Left lung (tissue), 10 donors: ENCODE data around the gene CAPN5. TPM values are rescaled to one million over a fixed set of nuclear protein-coding genes. Genes with fewer than 3 reads are reported as not detected.
A peak's percentile ranks its signal among the peaks of the same experiment; 100 is the strongest.
"Not testable (repeated sequence)": the region's sequence is repeated elsewhere in the genome, so short reads cannot be mapped to it uniquely, and the experiment has no call there.

Experiments
- ATAC-seq: fragments of 200-7000 bp; cut with Tn5 transposase; one replicate; pipeline ENCODE4 v1.9.1; 2020; ENCODE audit warnings: moderate library complexity
- DNase-seq, 4 donors: peaks; one replicate each; pipeline ENCODE4 v3.0.0-alpha.2; 2013 to 2020
- H3K27ac ChIP-seq, 2 donors: fragments of 200-600 bp; sonication (generic) in 1 of 2; one replicate each; pipeline versions ENCODE4 v1.5.0 to v1.8.0; 2020 to 2021
- H3K27me3 ChIP-seq, 2 donors: fragments of 200-600 bp; sonication (generic) in 1 of 2; one replicate each; pipeline versions ENCODE4 v1.5.0 to v1.8.0; 2020 to 2021
- H3K36me3 ChIP-seq, 2 donors: fragments of 200-600 bp; sonication (generic) in 1 of 2; one replicate each; pipeline versions ENCODE4 v1.5.0 to v1.8.0; 2020 to 2021
- H3K4me1 ChIP-seq, 2 donors: fragments of 200-600 bp; one replicate each; pipeline ENCODE4 v1.8.0; 2021
- H3K4me3 ChIP-seq, 2 donors: fragments of 200-600 bp; sonication (generic) in 1 of 2; one replicate each; pipeline versions ENCODE4 v1.5.0 to v1.8.0; 2020 to 2021; ENCODE audit warnings: mild to moderate bottlenecking in 1 of 2
- H3K9me3 ChIP-seq, 2 donors: fragments of 200-600 bp; sonication (generic) in 1 of 2; one replicate each; pipeline versions ENCODE4 v1.5.0 to v1.8.0; 2020 to 2021
- CTCF ChIP-seq, 2 donors: fragments of 200-600 bp; sonication (generic) in 1 of 2; IDR thresholded peaks; one replicate each; pipeline versions ENCODE4 v1.5.0 to v1.8.0; 2021; ENCODE audit warnings: antibody characterized with exemption in 2 of 2
- intact Hi-C, 2 donors: fragments of 100-400 bp; cut with DNase I; formaldehyde crosslinking; loops; one replicate each; pipeline versions ENCODE4 v1.11.2 to v1.14.2; 2022
- polyA plus RNA-seq, 6 donors: library from polyadenylated mRNA; unstranded; fragments of 120-200 nt; gene quantifications; one replicate each; pipeline ENCODE4 v1.2.1, GENCODE V29; 2013; ENCODE audit not compliant: insufficient read length in 6 of 6
- total RNA-seq, 2 donors: library from RNA; stranded (reverse); fragmentation: NEBNext Ultra II Directional; extraction: Animal tissue kit (Norgen Biotek cat#: 25700); gene quantifications; one replicate each; pipeline ENCODE4 v1.2.1, GENCODE V29; 2021
- donor health status: DM: no; HTN: yes; CAD: no.
- donor health status: DM: no; HTN: no; CAD: no.

The CAPN5 gene
- total and polyA plus RNA-seq, 8 donors: 11.7 to 32.9 (median 24.8) TPM

- intact Hi-C loops: no loop called here
- no peaks in the 10 kb centered on the region for H3K36me3 ChIP-seq
- DNase-seq: peak in 1 of 4 donors; percentile 38
- ATAC-seq: no peak
- TF ChIP-seq CTCF (IDR thresholded peaks at IDR 0.05): no peak
- no peaks in the 10 kb centered on the region for H3K9me3 ChIP-seq
- H3K4me3 ChIP-seq: no peak overlapping the region
- no peak overlapping the region for H3K27ac ChIP-seq
- H3K27me3 ChIP-seq: no peaks in the 10 kb centered on the region
- H3K4me1 ChIP-seq: no peaks in the 10 kb centered on the region
Measured at GRCh38 chr11:77096591-77097019, 29.8 kb downstream of the CAPN5 start.

- intact Hi-C loops, ATAC-seq, H3K4me3 ChIP-seq, H3K36me3 ChIP-seq, DNase-seq, H3K9me3 ChIP-seq, H3K4me1 ChIP-seq, H3K27ac ChIP-seq, H3K27me3 ChIP-seq: not testable (repeated sequence)
Measured at GRCh38 chr11:77097180-77097579, 30.4 kb downstream of the CAPN5 start.

- Histone ChIP-seq H3K27ac (no peak overlapping the region), H3K4me3 (no peak overlapping the region), H3K9me3 (no peaks in the 10 kb centered on the region), H3K27me3 (no peaks in the 10 kb centered on the region), H3K4me1 (no peaks in the 10 kb centered on the region), H3K36me3 (no peaks in the 10 kb centered on the region)
- peak in 1 of 4 donors; percentile 55 for DNase-seq
- ATAC-seq: no peak
- no peak for TF ChIP-seq CTCF (IDR thresholded peaks at IDR 0.05)
- intact Hi-C loops: no loop called here
Measured at GRCh38 chr11:77100166-77101042, 33.6 kb downstream of the CAPN5 start.

- no peak overlapping the region for H3K27ac ChIP-seq
- H3K4me3 ChIP-seq: no peak overlapping the region
- ATAC-seq: no peak
- no peak for TF ChIP-seq CTCF (IDR thresholded peaks at IDR 0.05)
- no peaks in the 10 kb centered on the region for H3K36me3 ChIP-seq
- intact Hi-C loops: no loop called here
- DNase-seq: no peak
- no peaks in the 10 kb centered on the region for H3K9me3 ChIP-seq
- H3K4me1 ChIP-seq: no peaks in the 10 kb centered on the region
- no peaks in the 10 kb centered on the region for H3K27me3 ChIP-seq
Measured at GRCh38 chr11:77101043-77101537, 34.3 kb downstream of the CAPN5 start.

GRCh38 chr11:77102246-77103210 lies 35.8 kb downstream of the CAPN5 start, which contains the start of gene OMP:
Gene OMP (plus strand): TSS chr11:77102840. CDS start chr11:77102840, 0 bp downstream.
- H3K9me3 ChIP-seq: no peaks in the 10 kb centered on the region
- ATAC-seq (no peak), DNase-seq (peak in 1 of 4 donors; percentile 74)
- no peaks in the 10 kb centered on the region for H3K36me3 ChIP-seq
- H3K4me1 ChIP-seq: no peaks in the 10 kb centered on the region
- no peak for TF ChIP-seq CTCF (IDR thresholded peaks at IDR 0.05)
- H3K27ac ChIP-seq: no peak within 1 kb of the TSS
- no peak within 1 kb of the TSS for H3K4me3 ChIP-seq
- intact Hi-C loops: no loop called here
- no peaks in the 10 kb centered on the region for H3K27me3 ChIP-seq
